H1 (cell line): ENCODE data around the gene C16orf90.

ENCODE experiments used
- CTCF ChIP-seq, 3 experiments: IDR thresholded peaks; 1 replicate in 2 of 3; 2 replicates in 1 of 3; pipeline versions ENCODE4 v1.5.1 to v1.6.1; 2011; ENCODE audit warnings: low read length in 3 of 3, mild to moderate bottlenecking in 3 of 3, inconsistent platforms in 2 of 3, low read depth in 1 of 3, moderate library complexity in 1 of 3; ENCODE audit not compliant: insufficient read depth in 1 of 3; ENCODE audit errors: control extremely low read depth in 1 of 3
- EZH2 ChIP-seq: fragments of 200-600 bp; sonication (generic); IDR thresholded peaks from 2 replicates; pipeline ENCODE4 v1.7.1; 2012; ENCODE audit warnings: low read depth, mild to moderate bottlenecking, moderate library complexity, low read length, inconsistent platforms; ENCODE audit not compliant: severe bottlenecking
- RAD21 ChIP-seq, 2 experiments: IDR thresholded peaks in 1 of 2; conservative IDR thresholded peaks in 1 of 2; 2 replicates each; pipeline ENCODE4 v1.6.1; 2011; ENCODE audit warnings: low read depth in 2 of 2, low read length in 2 of 2, improper control_type of control experiment in 1 of 2, inconsistent platforms in 1 of 2, mild to moderate bottlenecking in 1 of 2, moderate library complexity in 1 of 2

- TF ChIP-seq RAD21 (IDR thresholded peaks at IDR 0.05 in 1 of 2, conservative IDR thresholded peaks at IDR 0.05 in 1 of 2; ENCODE audit: low read depth in 2 of 2, low read length in 2 of 2): no peak
- TF ChIP-seq CTCF (IDR thresholded peaks at IDR 0.05; ENCODE audit: control extremely low read depth in 1 of 3, insufficient read depth in 1 of 3, low read depth in 1 of 3, low read length in 3 of 3): no peak
- TF ChIP-seq EZH2: no peak
Observed at GRCh38 chr16:3478242-3478925, 16.9 kb downstream of the C16orf90 start.
